Progenitor cell of endocrine pancreas (in vitro differentiated cells): Measurements from ENCODE around the gene MRGPRD. TPM values are rescaled to one million over a fixed set of nuclear protein-coding genes. Genes with fewer than 3 reads are reported as not detected.

Source experiments
- DNase-seq: peaks from one replicate; pipeline ENCODE4 v3.0.0; 2021; ENCODE audit warnings: low spot score; ENCODE audit not compliant: unreplicated experiment
- H3K27ac Mint-ChIP-seq: 2 replicates; pipeline ENCODE4 v1.8.0; 2021; ENCODE audit warnings: mild to moderate bottlenecking, moderate library complexity, mixed read lengths
- H3K27me3 Mint-ChIP-seq: 2 replicates; pipeline ENCODE4 v1.8.0; 2021; ENCODE audit warnings: mixed read lengths
- H3K36me3 Mint-ChIP-seq: 2 replicates; pipeline ENCODE4 v1.8.0; 2022; ENCODE audit warnings: mixed read lengths; ENCODE audit not compliant: insufficient read depth
- H3K4me1 Mint-ChIP-seq: 2 replicates; pipeline ENCODE4 v1.8.0; 2021; ENCODE audit warnings: low read depth, mixed read lengths
- H3K4me3 Mint-ChIP-seq: 2 replicates; pipeline ENCODE4 v1.8.0; 2021; ENCODE audit warnings: low read depth, mild to moderate bottlenecking, moderate library complexity, mixed read lengths
- H3K9me3 Mint-ChIP-seq: 2 replicates; pipeline ENCODE4 v1.8.0; 2021; ENCODE audit warnings: low read depth, mixed read lengths
- CTCF ChIP-seq: fragments of 200-600 bp; sonication (generic); IDR thresholded peaks from one replicate; pipeline ENCODE4 v1.5.0; 2021; ENCODE audit warnings: antibody characterized with exemption, mild to moderate bottlenecking; ENCODE audit not compliant: unreplicated experiment
- total RNA-seq: library from RNA; stranded (reverse); gene quantifications from 2 replicates; pipeline ENCODE4 v1.2.1, GENCODE V29; 2021

Gene MRGPRD
- total RNA-seq, 1 donor from 2014 or later, result not detected

GRCh38 chr11:68940651-68941323 is 40.0 kb downstream of the MRGPRD start:
- H3K9me3 Mint-ChIP-seq, result no peaks in the 10 kb centered on the region
- H3K36me3 Mint-ChIP-seq, result peaks cover 6% of the 10 kb centered on the region
- H3K4me1 Mint-ChIP-seq, result no peaks in the 10 kb centered on the region
- DNase-seq, result no peak
- no peak overlapping the region for H3K4me3 Mint-ChIP-seq
- no peak for TF ChIP-seq CTCF
- no peaks in the 10 kb centered on the region for H3K27me3 Mint-ChIP-seq
- no peak overlapping the region for H3K27ac Mint-ChIP-seq

GRCh38 chr11:68939583-68940555 is 40.9 kb downstream of the MRGPRD start:
- Mint-ChIP-seq H3K9me3 (no peaks in the 10 kb centered on the region), H3K4me1 (no peaks in the 10 kb centered on the region), H3K27me3 (no peaks in the 10 kb centered on the region), H3K27ac (no peak overlapping the region), H3K36me3 (peaks cover 9% of the 10 kb centered on the region), H3K4me3 (no peak overlapping the region)
- no peak for DNase-seq
- no peak for TF ChIP-seq CTCF

- H3K9me3 Mint-ChIP-seq, result no peaks in the 10 kb centered on the region
- H3K36me3 Mint-ChIP-seq, result peaks cover 9% of the 10 kb centered on the region
- no peaks in the 10 kb centered on the region for H3K4me1 Mint-ChIP-seq
- DNase-seq, result no peak
- no peak overlapping the region for H3K4me3 Mint-ChIP-seq
- TF ChIP-seq CTCF, result no peak
- H3K27ac Mint-ChIP-seq, result peak overlapping the region; percentile 76
- no peaks in the 10 kb centered on the region for H3K27me3 Mint-ChIP-seq
Observed at GRCh38 chr11:68938816-68939582, 41.8 kb downstream of the MRGPRD start.

- no peaks in the 10 kb centered on the region for H3K27me3 Mint-ChIP-seq
- H3K4me1 Mint-ChIP-seq, result no peaks in the 10 kb centered on the region
- DNase-seq, result no peak
- H3K9me3 Mint-ChIP-seq, result no peaks in the 10 kb centered on the region
- peaks cover 9% of the 10 kb centered on the region for H3K36me3 Mint-ChIP-seq
- no peak overlapping the region for H3K27ac Mint-ChIP-seq
- no peak for TF ChIP-seq CTCF
- H3K4me3 Mint-ChIP-seq, result no peak overlapping the region
Observed at GRCh38 chr11:68938088-68938487, 42.7 kb downstream of the MRGPRD start.
